Astrocyte (in vitro differentiated cells and primary cell): ENCODE measurements around the gene ATP1A3.

Experiments
- CTCF ChIP-seq: IDR thresholded peaks from 2 replicates; pipeline ENCODE4 v1.5.1; 2011; ENCODE audit warnings: low read depth, mild to moderate bottlenecking, inconsistent platforms, low read length, moderate library complexity; ENCODE audit not compliant: insufficient read depth
- EZH2 ChIP-seq: IDR thresholded peaks from 2 replicates; pipeline ENCODE4 v1.6.1; 2012; ENCODE audit warnings: mild to moderate bottlenecking, low read length, inconsistent platforms; ENCODE audit not compliant: insufficient read depth

- TF ChIP-seq CTCF: no peak
- no peak for TF ChIP-seq EZH2
Observed at GRCh38 chr19:41997851-41998229, 3.8 kb upstream of the ATP1A3 start.
